ENCODE results near the gene FILIP1L. TPM values are rescaled to one million over a fixed set of nuclear protein-coding genes. Genes with fewer than 3 reads are reported as not detected.
A peak's percentile ranks its signal among the peaks of the same experiment; 100 is the strongest.

The FILIP1L gene
- total and polyA plus RNA-seq, 11 donors = 18.2 to 120 (median 77.3) TPM

- peak overlapping the region in 1 of 12 donors; percentile 92 for H3K27ac ChIP-seq
- DNase-seq (no peak), ATAC-seq (no peak)
- WGBS, 4 donors = 88 to 97% (median 91%) methylated on average over 2 of the region's 2 CpGs
- no peaks in the 10 kb centered on the region for H3K27me3 ChIP-seq
- peak overlapping the region in 6 of 12 donors; percentile 75 to 94 (median 83) for H3K4me3 ChIP-seq
- intact Hi-C loops (cut with DNase I) = loop anchor here in 1 of 10 donors (5.0 kb wide), 1 partner anchor 888 kb away; the partner anchor contains the start of gene TFG
- no peaks in the 10 kb centered on the region for H3K9me3 ChIP-seq
- no peaks in the 10 kb centered on the region for H3K36me3 ChIP-seq
- peaks cover 0 to 24% (median 12%) of the 10 kb centered on the region in 12 donors for H3K4me1 ChIP-seq
- TF ChIP-seq, protein P1, sequence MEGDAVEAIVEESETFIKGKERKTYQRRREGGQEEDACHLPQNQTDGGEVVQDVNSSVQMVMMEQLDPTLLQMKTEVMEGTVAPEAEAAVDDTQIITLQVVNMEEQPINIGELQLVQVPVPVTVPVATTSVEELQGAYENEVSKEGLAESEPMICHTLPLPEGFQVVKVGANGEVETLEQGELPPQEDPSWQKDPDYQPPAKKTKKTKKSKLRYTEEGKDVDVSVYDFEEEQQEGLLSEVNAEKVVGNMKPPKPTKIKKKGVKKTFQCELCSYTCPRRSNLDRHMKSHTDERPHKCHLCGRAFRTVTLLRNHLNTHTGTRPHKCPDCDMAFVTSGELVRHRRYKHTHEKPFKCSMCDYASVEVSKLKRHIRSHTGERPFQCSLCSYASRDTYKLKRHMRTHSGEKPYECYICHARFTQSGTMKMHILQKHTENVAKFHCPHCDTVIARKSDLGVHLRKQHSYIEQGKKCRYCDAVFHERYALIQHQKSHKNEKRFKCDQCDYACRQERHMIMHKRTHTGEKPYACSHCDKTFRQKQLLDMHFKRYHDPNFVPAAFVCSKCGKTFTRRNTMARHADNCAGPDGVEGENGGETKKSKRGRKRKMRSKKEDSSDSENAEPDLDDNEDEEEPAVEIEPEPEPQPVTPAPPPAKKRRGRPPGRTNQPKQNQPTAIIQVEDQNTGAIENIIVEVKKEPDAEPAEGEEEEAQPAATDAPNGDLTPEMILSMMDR (IDR thresholded peaks at IDR 0.05) = no peak
- TF ChIP-seq POLR2A (IDR thresholded peaks at IDR 0.05) = no peak
These were observed 295.5 kb downstream of the FILIP1L start for GRCh38 chr3:99818818-99819217.

GRCh38 chr3:99817437-99818240 lies 296.7 kb downstream of the FILIP1L start, which contains the start of gene CMSS1:
Gene CMSS1, plus strand, starts transcription at chr3:99817862.
- peak within 1 kb of the TSS; percentile 79 to 93 (median 88) for H3K27ac ChIP-seq
- H3K9me3 ChIP-seq = no peaks in the 10 kb centered on the region
- peak in 1 of 2 donors; percentile 36 for TF ChIP-seq POLR2A (IDR thresholded peaks at IDR 0.05)
- TF ChIP-seq, protein P1 (IDR thresholded peaks at IDR 0.05) = peak in 2 of 12 donors; percentile 30 to 36
- H3K4me3 ChIP-seq = peak within 1 kb of the TSS; percentile 40 to 94 (median 80)
- peak; percentile 94 to 98 (median 96) for DNase-seq
- peak; percentile 97 to 99 (median 98) for ATAC-seq
- 0 to 1% (median 0%) methylated on average over 37 to 60 of the region's 60 CpGs for WGBS, 4 donors
- peaks cover 0 to 24% (median 12%) of the 10 kb centered on the region in 12 donors for H3K4me1 ChIP-seq
- no peaks in the 10 kb centered on the region for H3K27me3 ChIP-seq
- no peaks in the 10 kb centered on the region for H3K36me3 ChIP-seq
- intact Hi-C loops (cut with DNase I) = loop anchor here in 1 of 10 donors (5.0 kb wide), 1 partner anchor 890 kb away; the partner anchor contains the start of gene TFG

DNA sequence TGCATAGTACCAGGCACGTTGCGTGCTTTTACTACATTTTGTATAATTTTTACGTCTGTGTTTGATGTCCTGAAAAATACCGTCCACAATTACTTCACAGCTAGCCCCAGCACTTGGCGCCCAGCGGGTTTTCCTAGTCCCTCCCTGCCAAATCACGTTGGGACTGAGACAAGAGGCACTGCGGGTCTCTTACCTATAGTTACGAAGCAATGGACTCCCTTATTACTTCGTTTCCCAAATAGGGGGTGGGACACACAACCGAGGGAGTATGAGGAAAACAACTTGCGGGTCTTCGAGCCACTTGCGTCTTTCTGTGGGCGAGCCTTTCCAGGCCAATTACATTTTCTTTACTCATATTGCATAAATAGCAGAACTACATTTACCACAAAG lies 297.3 kb downstream of the FILIP1L start:
- ATAC-seq (peak in 3 of 4 donors; percentile 1 to 22 (median 18)), DNase-seq (peak in 1 of 5 donors; percentile 32)
- H3K36me3 ChIP-seq = no peaks in the 10 kb centered on the region
- intact Hi-C loops (cut with DNase I) = loop anchor here in 1 of 10 donors (5.0 kb wide), 1 partner anchor 890 kb away; the partner anchor contains the start of gene TFG
- TF ChIP-seq, protein P1 (IDR thresholded peaks at IDR 0.05) = no peak
- TF ChIP-seq POLR2A (IDR thresholded peaks at IDR 0.05) = no peak
- peak overlapping the region; percentile 40 to 94 (median 80) for H3K4me3 ChIP-seq
- H3K27me3 ChIP-seq = no peaks in the 10 kb centered on the region
- peaks cover 0 to 24% (median 12%) of the 10 kb centered on the region in 12 donors for H3K4me1 ChIP-seq
- no peaks in the 10 kb centered on the region for H3K9me3 ChIP-seq
- H3K27ac ChIP-seq = peak overlapping the region in 11 of 12 donors; percentile 79 to 93 (median 88)
- 2 to 3% (median 3%) methylated on average over 14 to 15 of the region's 15 CpGs for WGBS, 4 donors

GRCh38 chr3:99810403-99810802 lies 303.9 kb downstream of the FILIP1L start:
- Histone ChIP-seq H3K9me3 (peaks cover 0 to 4% (median 1%) of the 10 kb centered on the region in 12 donors), H3K27me3 (no peaks in the 10 kb centered on the region), H3K4me1 (peaks cover 0 to 5% (median 0%) of the 10 kb centered on the region in 12 donors), H3K27ac (no peak overlapping the region), H3K4me3 (no peak overlapping the region), H3K36me3 (no peaks in the 10 kb centered on the region)
- TF ChIP-seq, protein P1 (IDR thresholded peaks at IDR 0.05) = no peak
- no peak for TF ChIP-seq POLR2A (IDR thresholded peaks at IDR 0.05)
- intact Hi-C loops (cut with DNase I) = no loop called here
- no peak for DNase-seq
- ATAC-seq = no peak
- 89 to 96% (median 93%) methylated on average over 1 of the region's 1 CpG for WGBS, 4 donors

All from heart left ventricle (tissue), 16 donors.